ENCODE results near the gene PAX8.

DNA sequence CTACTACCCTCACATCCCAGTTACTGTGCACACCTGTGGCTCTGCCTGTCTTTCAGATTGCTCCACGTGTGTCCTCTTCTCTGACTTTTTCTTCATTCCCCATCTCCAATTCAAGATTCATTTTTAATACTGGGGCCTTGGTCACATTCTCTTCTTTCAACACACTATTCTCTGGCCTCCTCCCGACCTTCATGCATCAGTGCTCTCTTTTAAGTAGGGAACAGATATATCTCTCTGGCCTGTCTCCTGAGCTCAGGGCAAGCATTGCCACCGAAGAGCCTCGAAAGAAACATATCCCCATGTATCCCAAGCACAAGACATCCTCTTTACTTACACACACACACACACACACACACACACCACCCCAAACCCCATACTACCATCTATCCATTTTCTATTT lies 21.6 kb upstream of the PAX8 start:
- TF ChIP-seq CTCF (tag by site-specific recombination; IDR thresholded peaks at IDR 0.05) (no peak), ZFP37 (tag by site-specific recombination; IDR thresholded peaks at IDR 0.05) (no peak), ZNF184 (tag by site-specific recombination; IDR thresholded peaks at IDR 0.05) (no peak), ZBTB20 (tag by site-specific recombination; IDR thresholded peaks at IDR 0.05) (no peak), ZNF354C (tag by site-specific recombination; IDR thresholded peaks at IDR 0.05; ENCODE audit: borderline replicate concordance, low read depth) (no peak), PRDM10 (tag by site-specific recombination; IDR thresholded peaks at IDR 0.05) (no peak), ZNF561 (tag by site-specific recombination; IDR thresholded peaks at IDR 0.05; ENCODE audit: borderline replicate concordance) (no peak), ZNF138 (tag by site-specific recombination; IDR thresholded peaks at IDR 0.05; ENCODE audit: borderline replicate concordance) (no peak), TCF7L2 (IDR thresholded peaks at IDR 0.05; ENCODE audit: borderline replicate concordance, low read depth, low read length) (no peak), ZNF2 (tag by site-specific recombination; IDR thresholded peaks at IDR 0.05) (no peak), ZNF549 (tag by site-specific recombination; IDR thresholded peaks at IDR 0.05) (no peak), REST (tag by site-specific recombination; IDR thresholded peaks at IDR 0.05) (no peak)
- TF ChIP-seq, protein P1, sequence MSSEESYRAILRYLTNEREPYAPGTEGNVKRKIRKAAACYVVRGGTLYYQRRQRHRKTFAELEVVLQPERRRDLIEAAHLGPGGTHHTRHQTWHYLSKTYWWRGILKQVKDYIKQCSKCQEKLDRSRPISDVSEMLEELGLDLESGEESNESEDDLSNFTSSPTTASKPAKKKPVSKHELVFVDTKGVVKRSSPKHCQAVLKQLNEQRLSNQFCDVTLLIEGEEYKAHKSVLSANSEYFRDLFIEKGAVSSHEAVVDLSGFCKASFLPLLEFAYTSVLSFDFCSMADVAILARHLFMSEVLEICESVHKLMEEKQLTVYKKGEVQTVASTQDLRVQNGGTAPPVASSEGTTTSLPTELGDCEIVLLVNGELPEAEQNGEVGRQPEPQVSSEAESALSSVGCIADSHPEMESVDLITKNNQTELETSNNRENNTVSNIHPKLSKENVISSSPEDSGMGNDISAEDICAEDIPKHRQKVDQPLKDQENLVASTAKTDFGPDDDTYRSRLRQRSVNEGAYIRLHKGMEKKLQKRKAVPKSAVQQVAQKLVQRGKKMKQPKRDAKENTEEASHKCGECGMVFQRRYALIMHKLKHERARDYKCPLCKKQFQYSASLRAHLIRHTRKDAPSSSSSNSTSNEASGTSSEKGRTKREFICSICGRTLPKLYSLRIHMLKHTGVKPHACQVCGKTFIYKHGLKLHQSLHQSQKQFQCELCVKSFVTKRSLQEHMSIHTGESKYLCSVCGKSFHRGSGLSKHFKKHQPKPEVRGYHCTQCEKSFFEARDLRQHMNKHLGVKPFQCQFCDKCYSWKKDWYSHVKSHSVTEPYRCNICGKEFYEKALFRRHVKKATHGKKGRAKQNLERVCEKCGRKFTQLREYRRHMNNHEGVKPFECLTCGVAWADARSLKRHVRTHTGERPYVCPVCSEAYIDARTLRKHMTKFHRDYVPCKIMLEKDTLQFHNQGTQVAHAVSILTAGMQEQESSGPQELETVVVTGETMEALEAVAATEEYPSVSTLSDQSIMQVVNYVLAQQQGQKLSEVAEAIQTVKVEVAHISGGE (tag by site-specific recombination; conservative IDR thresholded peaks at IDR 0.05; ENCODE audit: low read depth), result no peak
